ENCODE results near the gene RPS19BP1.
"Not testable (repeated sequence)": the region's sequence is repeated elsewhere in the genome, so short reads cannot be mapped to it uniquely, and the experiment has no call there.

Gene RPS19BP1

DNA sequence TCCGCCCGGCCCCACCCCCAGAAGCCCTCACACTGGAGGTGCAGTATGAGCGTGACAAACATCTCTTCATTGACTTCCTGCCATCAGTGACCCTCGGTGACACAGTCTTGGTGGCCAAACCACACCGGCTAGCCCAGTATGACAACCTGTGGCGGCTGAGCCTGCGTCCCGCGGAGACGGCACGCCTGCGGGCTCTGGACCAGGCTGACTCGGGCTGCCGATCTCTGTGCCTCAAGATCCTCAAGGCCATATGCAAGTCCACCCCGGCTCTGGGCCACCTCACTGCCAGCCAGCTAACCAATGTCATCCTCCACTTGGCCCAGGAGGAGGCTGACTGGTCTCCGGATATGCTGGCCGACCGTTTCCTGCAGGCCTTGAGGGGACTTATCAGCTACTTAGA is 18.8 kb downstream of the RPS19BP1 start:
- no peak for DNase-seq (ENCODE audit: low spot score)

DNA sequence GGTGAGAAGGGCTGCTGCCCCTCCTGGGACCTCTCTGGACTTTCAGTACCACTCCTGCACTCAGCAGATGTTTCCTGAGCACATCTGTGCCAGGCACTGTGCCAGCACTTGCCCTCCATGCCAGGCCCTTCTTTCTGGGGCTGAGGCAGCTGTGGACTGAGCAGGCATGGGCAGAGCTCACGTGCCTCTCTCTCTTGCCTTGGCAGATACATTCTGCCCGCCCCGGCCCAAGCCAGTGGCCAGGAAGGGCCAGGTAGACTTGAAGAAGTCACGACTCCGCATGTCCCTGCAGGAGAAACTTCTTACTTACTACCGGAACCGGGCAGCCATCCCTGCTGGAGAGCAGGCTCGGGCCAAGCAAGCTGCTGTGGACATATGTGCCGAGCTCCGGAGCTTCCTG is 20.5 kb downstream of the RPS19BP1 start:
- DNase-seq (ENCODE audit: low spot score), result no peak

DNA sequence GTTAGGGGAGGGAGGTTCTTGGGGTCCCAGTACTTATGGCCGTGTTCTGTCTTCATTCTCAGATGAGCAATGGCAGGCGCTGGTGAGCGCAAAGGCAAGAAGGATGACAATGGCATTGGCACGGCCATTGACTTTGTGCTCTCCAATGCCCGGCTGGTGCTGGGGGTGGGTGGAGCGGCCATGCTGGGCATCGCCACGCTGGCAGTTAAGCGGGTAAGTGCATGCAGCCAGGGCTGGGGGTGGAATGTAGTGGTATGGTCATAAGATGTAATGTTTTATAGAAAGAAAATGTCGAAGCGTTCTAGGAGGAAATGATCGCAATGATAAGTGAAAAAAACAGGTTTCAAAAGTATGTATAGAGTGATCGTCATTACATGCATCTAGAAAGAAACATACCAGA is 21.3 kb downstream of the RPS19BP1 start:
- no peak for DNase-seq (ENCODE audit: low spot score)

DNA sequence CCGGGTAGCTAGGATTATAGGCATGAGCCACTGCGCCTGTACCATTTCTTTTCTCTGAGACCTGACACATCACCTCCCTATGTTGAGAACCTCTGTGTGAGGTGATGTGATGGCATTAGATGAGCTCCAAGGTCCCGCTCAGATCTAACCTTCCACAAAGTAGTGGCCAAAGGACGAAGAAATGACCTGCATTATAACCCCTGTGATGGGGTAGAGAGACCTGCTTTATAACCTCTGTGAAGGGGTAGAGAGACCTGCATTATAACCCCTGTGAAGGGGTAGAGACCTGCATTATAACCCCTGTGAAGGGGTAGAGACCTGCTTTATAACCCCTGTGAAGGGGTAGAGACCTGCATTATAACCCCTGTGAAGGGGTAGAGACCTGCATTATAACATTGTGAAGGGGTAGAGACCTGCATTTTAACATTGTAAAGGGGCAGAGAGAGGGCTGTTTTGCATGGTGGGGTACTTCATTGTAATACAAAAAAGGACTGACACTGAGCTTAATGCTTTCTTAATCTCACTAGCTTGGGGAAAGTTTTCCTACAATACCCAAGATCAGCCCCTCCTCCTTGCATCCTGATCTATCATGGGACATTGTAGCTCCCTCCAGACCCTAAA is 21.9 kb downstream of the RPS19BP1 start:
- no peak for DNase-seq (ENCODE audit: low spot score)

GRCh38 chr22:39508393-39508792 is 24.2 kb downstream of the RPS19BP1 start:
- no peak for DNase-seq (ENCODE audit: low spot score)

DNA sequence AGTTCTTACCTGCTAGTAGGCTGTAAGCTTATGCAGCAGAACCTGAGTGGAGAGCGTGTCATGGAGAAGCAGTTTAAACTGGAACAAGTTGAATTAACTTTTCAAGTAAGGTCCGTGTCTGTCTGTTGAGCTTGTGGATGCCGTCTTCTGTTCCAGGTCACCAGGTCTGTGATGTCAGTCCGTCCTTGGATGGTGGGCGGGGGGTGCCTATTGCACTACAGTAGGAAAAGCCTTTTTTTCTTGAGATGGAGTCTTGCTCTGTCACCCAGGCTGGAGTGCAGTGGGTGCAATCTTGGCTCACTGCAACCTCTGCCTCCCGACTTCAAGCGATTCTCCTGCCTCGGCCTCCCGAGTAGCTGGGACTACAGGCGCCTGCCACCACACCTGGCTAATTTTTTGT is 25.5 kb downstream of the RPS19BP1 start:
- not testable (repeated sequence) for DNase-seq (ENCODE audit: low spot score)

DNA sequence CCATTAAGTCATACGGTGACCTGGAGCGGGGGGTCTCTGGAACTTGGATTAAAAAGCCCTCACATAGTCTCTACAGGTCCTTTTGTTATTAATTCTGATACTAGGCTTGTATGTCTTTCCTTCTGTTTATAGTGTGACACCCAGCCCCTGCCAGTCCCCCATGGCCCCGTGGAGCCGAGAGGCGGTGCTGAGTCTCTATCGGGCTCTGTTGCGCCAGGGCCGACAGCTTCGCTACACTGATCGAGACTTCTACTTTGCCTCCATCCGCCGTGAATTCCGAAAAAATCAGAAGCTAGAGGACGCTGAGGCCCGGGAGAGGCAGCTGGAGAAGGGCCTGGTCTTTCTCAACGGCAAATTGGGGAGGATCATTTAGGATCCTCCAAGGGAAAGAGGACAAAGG is 28.5 kb downstream of the RPS19BP1 start:
- no peak for DNase-seq (ENCODE audit: low spot score)

GRCh38 chr22:39503630-39504029 is 28.9 kb downstream of the RPS19BP1 start:
- no peak for DNase-seq (ENCODE audit: low spot score)

- no peak for DNase-seq (ENCODE audit: low spot score)
These were observed 29.6 kb downstream of the RPS19BP1 start for GRCh38 chr22:39502789-39503409.

DNA sequence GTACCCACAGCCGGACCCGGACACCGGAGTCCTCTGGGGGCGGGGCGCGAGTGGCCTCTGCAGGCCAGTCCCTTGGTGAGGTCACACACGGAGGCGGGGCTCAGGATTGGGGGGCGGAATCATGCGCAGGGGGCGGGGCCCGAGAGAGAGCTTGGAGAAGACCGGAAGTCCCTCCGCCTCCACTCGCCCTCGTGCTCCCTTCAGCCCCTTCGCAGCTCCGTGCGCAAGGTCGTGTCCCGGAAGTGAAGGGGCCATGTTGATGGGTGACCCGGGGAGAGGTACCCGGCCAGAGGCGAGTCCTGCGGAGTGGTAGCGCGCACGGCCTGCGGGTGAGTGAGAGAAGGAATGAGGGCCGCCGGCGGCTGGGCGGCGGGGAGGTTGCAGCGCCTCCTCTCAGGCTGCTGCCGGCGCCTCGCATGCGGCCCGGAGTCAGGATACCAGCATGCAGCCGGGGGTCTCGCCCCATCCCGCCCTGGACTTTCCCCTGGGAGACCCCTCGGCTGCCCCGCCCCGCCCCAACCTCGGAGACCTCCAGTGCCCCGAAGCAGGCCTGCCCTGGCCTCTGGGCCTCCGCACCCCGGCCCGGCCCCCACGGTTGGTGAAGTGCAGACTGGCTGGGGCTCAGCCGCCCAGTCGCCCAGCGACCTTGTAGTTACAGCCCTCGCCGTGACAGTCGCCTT is 30.3 kb downstream of the RPS19BP1 start, which contains the start of gene MIEF1:
Gene MIEF1, plus strand, starts transcription at position 182 of the 680 bp plus-strand sequence. CDS start 9,005 bp downstream, outside the sequence.
- DNase-seq (ENCODE audit: low spot score), result peak; percentile 99

DNA sequence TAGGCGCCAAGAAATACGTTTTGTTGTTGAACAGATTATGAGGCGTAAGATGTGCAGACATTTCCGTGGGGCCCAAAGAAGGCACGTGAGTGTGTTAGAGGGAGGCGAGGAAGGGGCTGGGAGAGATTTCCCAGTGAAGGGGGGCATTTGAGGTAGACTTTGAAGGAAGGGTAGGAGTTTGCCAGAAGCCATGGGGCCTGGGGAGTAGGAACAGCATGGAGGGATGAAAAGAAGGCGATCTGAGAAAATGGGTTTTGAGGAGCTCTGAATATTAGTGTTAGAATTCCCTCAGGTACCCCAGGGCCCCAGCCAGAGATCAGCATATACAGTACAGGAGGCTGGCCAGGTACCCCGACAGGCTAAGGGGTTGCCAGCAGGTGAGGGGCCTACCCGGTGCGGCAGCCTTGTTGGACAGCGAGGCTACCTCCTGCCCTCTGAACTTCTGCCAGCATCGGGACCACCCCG is 30.9 kb downstream of the RPS19BP1 start:
- no peak for DNase-seq (ENCODE audit: low spot score)

GRCh38 chr22:39500101-39500500 is 32.4 kb downstream of the RPS19BP1 start:
- DNase-seq (ENCODE audit: low spot score), result no peak

DNA sequence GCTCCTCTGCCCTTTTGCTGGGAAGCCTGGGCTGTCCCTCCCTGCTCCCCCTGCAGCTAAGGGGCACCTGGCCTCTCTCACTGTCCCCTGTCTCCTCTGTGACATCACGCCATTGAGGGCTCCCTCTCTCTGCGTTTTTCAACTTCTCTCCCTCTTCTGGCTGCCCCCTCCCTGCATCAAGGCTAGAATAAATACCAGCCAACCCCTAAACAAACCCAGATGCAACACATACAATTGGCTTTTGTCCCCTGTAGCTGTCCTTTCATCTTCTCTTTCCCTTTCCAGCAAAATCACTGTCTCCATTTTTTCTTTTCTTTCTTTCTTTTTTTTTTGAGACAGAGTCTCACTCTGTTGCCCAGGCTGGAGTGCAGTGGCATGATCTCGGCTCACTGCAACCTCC is 33.7 kb downstream of the RPS19BP1 start:
- peak; percentile 87 for DNase-seq (ENCODE audit: low spot score)

DNA sequence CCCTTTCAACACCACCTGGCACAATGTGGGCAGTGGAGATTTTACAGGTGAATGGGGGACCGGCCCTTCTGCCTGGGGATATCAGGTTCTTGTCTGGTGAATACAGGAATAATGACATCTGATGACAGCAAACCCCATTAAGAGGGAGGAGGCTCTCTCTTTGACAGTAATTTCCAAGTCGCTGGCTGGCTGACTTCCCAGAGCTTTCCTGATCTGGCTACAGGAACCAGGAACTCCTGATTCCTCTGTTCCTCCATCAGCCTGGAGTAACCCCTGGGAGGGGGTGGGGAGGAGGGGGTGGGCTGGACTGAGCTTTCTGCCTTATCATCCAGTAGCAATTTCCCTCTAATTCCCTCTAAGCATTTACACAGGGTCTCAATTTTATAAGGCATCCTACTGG is 34.2 kb downstream of the RPS19BP1 start:
- no peak for DNase-seq (ENCODE audit: low spot score)

DNA sequence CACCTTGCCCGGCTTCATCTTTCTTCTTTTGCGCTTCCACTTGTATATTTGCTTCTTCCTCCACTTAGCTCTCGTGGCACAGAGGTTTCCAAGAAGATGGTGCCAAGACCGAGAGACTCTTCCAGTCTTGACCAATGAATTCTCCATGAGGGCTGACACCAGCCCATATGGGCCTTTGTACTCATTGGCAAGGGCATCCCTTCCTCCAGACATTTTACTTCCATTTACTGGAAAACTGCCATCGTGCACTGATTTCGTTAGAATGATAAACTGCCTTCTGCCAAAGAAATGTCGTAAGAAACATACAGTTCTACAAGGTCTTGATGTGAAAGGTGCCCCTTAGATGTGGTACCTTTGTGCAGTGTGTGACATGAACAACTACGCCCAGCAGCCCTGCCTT is 35.1 kb downstream of the RPS19BP1 start:
- DNase-seq (ENCODE audit: low spot score), result no peak

GRCh38 chr22:39496131-39496838 is 36.3 kb downstream of the RPS19BP1 start:
- peak; percentile 90 for DNase-seq (ENCODE audit: low spot score)

GRCh38 chr22:39494471-39495120 is 38.0 kb downstream of the RPS19BP1 start:
- DNase-seq (ENCODE audit: low spot score), result no peak

GRCh38 chr22:39493759-39494158 is 38.8 kb downstream of the RPS19BP1 start:
- no peak for DNase-seq (ENCODE audit: low spot score)

- DNase-seq (ENCODE audit: low spot score), result no peak
These were observed 40.4 kb downstream of the RPS19BP1 start for GRCh38 chr22:39492186-39492585.

- DNase-seq (ENCODE audit: low spot score), result no peak
These were observed 40.9 kb downstream of the RPS19BP1 start for GRCh38 chr22:39491696-39492095.

GRCh38 chr22:39490966-39491680 is 41.4 kb downstream of the RPS19BP1 start:
- no peak for DNase-seq (ENCODE audit: low spot score)
